GM18520 (cell line): ENCODE data around the gene NPIPB2.

Experiments used
- ATAC-seq: cut with Tn5 transposase; IDR thresholded peaks from one replicate; pipeline ENCODE4 v1.9.1; 2021; ENCODE audit not compliant: unreplicated experiment

NPIPB2 gene

GRCh38 chr16:11903906-11904305 lies 37.9 kb downstream of the NPIPB2 start:
- no peak for ATAC-seq

- no peak for ATAC-seq
Measured at GRCh38 chr16:11901091-11901490, 40.8 kb downstream of the NPIPB2 start.

GRCh38 chr16:11896486-11897176 lies 45.2 kb downstream of the NPIPB2 start:
- no peak for ATAC-seq

GRCh38 chr16:11893571-11893970 lies 48.3 kb downstream of the NPIPB2 start:
- no peak for ATAC-seq

- ATAC-seq, result no peak
Measured at GRCh38 chr16:11892761-11893160, 49.1 kb downstream of the NPIPB2 start.

GRCh38 chr16:11890231-11890965 lies 51.4 kb downstream of the NPIPB2 start:
- no peak for ATAC-seq

GRCh38 chr16:11886881-11887280 lies 55.0 kb downstream of the NPIPB2 start:
- no peak for ATAC-seq

- ATAC-seq, result no peak
Measured at GRCh38 chr16:11884035-11884434, 57.8 kb downstream of the NPIPB2 start.

- no peak for ATAC-seq
Measured at GRCh38 chr16:11880007-11880406, 61.8 kb downstream of the NPIPB2 start.

- no peak for ATAC-seq
Measured at GRCh38 chr16:11877374-11877773, 64.5 kb downstream of the NPIPB2 start.
